ENCODE data around the gene HS3ST1. TPM values are rescaled to one million over a fixed set of nuclear protein-coding genes. Genes with fewer than 3 reads are reported as not detected.

HS3ST1 gene
- total RNA-seq, 1 experiment from 2014 or later, result 0.21 TPM

DNA sequence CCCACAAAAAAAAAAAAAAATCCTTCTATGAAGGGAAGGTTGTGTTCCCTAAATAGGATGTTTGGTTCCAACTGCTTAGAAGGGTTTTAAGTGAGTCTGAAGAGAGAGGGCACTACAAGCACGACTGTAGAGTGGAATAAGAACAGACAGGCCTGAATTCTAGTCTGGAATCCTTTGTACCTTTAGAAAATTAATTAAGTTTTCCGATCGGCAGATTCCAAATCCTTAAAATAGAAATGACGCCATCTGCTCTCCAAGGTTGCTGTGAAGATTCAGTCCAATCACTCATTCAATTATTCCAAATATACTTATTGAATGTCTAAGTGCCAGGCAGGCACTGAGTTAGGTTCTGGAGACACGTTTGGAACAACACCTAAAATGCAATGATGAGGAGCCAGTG lies 3.8 kb downstream of the HS3ST1 start:
- no peaks in the 10 kb centered on the region for H3K4me1 ChIP-seq (ENCODE audit: control insufficient read depth, insufficient read depth, low read length)
- H3K36me3 ChIP-seq (ENCODE audit: control insufficient read depth, insufficient read depth, low read length), result peaks cover 10% of the 10 kb centered on the region; the same call in 1 of the 2 replicates
- intact Hi-C loops (cut with micrococcal nuclease; ENCODE audit: unreplicated experiment), result no loop called here
- TF ChIP-seq CTCF (IDR thresholded peaks at IDR 0.05) (no peak), SIN3A (IDR thresholded peaks at IDR 0.05; ENCODE audit: borderline replicate concordance, insufficient read depth, low read depth, low read length) (no peak), POLR2AphosphoS5 (IDR thresholded peaks at IDR 0.05; ENCODE audit: low read depth, low read length) (no peak), TCF7L2 (IDR thresholded peaks at IDR 0.05; ENCODE audit: low read depth, low read length) (no peak)
- no peak overlapping the region for H3K27ac ChIP-seq (ENCODE audit: low read length)
- ATAC-seq (no peak), DNase-seq (ENCODE audit: low read depth, low spot score) (no peak)
- no peaks in the 10 kb centered on the region for H3K9me3 ChIP-seq (ENCODE audit: control insufficient read depth, insufficient read depth, low read depth, low read length)
- POLR2A ChIA-PET, result no interaction called here
- in situ Hi-C loops (cut with HindIII; ENCODE audit: low pct_unique_long_range_greater_than_20kb, low sequenced_read_pairs), result no loop called here
- CTCF ChIA-PET, result no interaction called here
- no peak overlapping the region for H3K4me3 ChIP-seq (ENCODE audit: low read depth in 2 of 2, low read length in 2 of 2)
- no peaks in the 10 kb centered on the region for H3K27me3 ChIP-seq (ENCODE audit: control insufficient read depth, insufficient read depth, low read length)
- no TSS peak for BruUV-seq (replicated peaks)

DNA sequence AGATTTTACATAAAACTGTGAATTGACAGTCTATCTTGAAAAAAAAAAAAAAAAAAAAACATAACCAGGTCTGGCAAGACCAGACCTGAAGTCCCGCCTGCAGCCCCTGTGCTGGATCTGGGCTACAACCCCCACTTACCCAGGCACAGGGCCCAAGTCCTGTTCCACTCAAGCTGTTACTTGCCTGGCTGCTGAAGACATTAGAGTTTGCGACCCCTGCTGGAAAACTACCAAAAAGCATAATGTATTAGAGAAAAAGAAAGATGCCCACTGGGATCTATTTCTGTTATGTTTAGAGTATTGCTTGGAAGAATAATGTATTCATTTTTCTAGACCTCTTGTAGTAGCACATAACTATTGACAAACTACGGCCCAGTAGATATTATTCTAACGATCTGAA lies 4.7 kb downstream of the HS3ST1 start:
- ChIA-PET CTCF (interaction anchor here (0.7 kb wide), 2 partner anchors 325 to 823 kb away, joined by 3 to 7 read pairs; no protein-coding TSS in a partner anchor), POLR2A (no interaction called here)
- DNase-seq (ENCODE audit: low read depth, low spot score) (no peak), ATAC-seq (no peak)
- intact Hi-C loops (cut with micrococcal nuclease; ENCODE audit: unreplicated experiment), result no loop called here
- no TSS peak for BruUV-seq (replicated peaks)
- in situ Hi-C loops (cut with HindIII; ENCODE audit: low pct_unique_long_range_greater_than_20kb, low sequenced_read_pairs), result no loop called here
- peaks cover 10% of the 10 kb centered on the region; the same call in 1 of the 2 replicates for H3K36me3 ChIP-seq (ENCODE audit: control insufficient read depth, insufficient read depth, low read length)
- H3K9me3 ChIP-seq (ENCODE audit: control insufficient read depth, insufficient read depth, low read depth, low read length), result no peaks in the 10 kb centered on the region
- no peak overlapping the region for H3K27ac ChIP-seq (ENCODE audit: low read length)
- H3K27me3 ChIP-seq (ENCODE audit: control insufficient read depth, insufficient read depth, low read length), result no peaks in the 10 kb centered on the region
- TF ChIP-seq POLR2AphosphoS5 (IDR thresholded peaks at IDR 0.05; ENCODE audit: low read depth, low read length) (no peak), REST (IDR thresholded peaks at IDR 0.05; ENCODE audit: insufficient read depth in 1 of 2, low read depth in 2 of 2, low read length in 1 of 2) (no peak), SIN3A (IDR thresholded peaks at IDR 0.05; ENCODE audit: borderline replicate concordance, insufficient read depth, low read depth, low read length) (no peak), CTCF (IDR thresholded peaks at IDR 0.05) (peak; percentile 44), TCF7L2 (IDR thresholded peaks at IDR 0.05; ENCODE audit: low read depth, low read length) (no peak)
- H3K4me1 ChIP-seq (ENCODE audit: control insufficient read depth, insufficient read depth, low read length), result no peaks in the 10 kb centered on the region
- H3K4me3 ChIP-seq (ENCODE audit: low read depth in 2 of 2, low read length in 2 of 2), result no peak overlapping the region

Data from Panc1 (cell line).